ENCODE results near the gene OIT3.

DNA sequence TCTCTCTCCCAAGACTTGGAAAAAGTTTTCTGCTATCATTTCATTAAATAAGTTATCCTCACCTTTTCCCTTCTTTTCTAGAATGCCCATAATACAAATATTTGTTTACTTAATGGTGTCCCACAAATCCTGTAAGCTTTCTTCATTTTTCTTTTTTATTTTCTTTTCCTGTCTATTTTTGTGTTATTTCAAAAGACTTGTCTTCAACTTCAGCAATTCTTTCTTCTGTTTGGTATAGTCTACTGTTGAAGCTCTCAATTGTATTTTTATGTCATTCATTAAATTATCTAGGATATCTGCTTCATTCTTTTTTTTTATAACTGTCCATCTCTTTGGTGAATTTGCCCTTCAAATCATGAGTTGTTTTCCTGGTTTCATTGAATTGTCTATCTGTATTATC lies 86.2 kb downstream of the OIT3 start:
- TF ChIP-seq MXI1 (IDR thresholded peaks at IDR 0.05; ENCODE audit: borderline replicate concordance, low read depth, low read length), result no peak
- TF ChIP-seq, protein P1, sequence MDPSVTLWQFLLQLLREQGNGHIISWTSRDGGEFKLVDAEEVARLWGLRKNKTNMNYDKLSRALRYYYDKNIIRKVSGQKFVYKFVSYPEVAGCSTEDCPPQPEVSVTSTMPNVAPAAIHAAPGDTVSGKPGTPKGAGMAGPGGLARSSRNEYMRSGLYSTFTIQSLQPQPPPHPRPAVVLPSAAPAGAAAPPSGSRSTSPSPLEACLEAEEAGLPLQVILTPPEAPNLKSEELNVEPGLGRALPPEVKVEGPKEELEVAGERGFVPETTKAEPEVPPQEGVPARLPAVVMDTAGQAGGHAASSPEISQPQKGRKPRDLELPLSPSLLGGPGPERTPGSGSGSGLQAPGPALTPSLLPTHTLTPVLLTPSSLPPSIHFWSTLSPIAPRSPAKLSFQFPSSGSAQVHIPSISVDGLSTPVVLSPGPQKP (IDR thresholded peaks at IDR 0.05; ENCODE audit: borderline replicate concordance, low read depth, low read length), result no peak
- TF ChIP-seq, protein P2, sequence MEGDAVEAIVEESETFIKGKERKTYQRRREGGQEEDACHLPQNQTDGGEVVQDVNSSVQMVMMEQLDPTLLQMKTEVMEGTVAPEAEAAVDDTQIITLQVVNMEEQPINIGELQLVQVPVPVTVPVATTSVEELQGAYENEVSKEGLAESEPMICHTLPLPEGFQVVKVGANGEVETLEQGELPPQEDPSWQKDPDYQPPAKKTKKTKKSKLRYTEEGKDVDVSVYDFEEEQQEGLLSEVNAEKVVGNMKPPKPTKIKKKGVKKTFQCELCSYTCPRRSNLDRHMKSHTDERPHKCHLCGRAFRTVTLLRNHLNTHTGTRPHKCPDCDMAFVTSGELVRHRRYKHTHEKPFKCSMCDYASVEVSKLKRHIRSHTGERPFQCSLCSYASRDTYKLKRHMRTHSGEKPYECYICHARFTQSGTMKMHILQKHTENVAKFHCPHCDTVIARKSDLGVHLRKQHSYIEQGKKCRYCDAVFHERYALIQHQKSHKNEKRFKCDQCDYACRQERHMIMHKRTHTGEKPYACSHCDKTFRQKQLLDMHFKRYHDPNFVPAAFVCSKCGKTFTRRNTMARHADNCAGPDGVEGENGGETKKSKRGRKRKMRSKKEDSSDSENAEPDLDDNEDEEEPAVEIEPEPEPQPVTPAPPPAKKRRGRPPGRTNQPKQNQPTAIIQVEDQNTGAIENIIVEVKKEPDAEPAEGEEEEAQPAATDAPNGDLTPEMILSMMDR (conservative IDR thresholded peaks at IDR 0.05; ENCODE audit: low read depth, low read length), result no peak
- TF ChIP-seq MAFK (IDR thresholded peaks at IDR 0.05; ENCODE audit: low read depth, low read length), result no peak
- TF ChIP-seq BHLHE40 (IDR thresholded peaks at IDR 0.05; ENCODE audit: low read depth, low read length), result no peak
- no peak for TF ChIP-seq NFE2L2 (IDR thresholded peaks at IDR 0.05; ENCODE audit: low read depth, low read length)
- TF ChIP-seq CEBPB (IDR thresholded peaks at IDR 0.05; ENCODE audit: low read depth, low read length), result no peak
- no peak for TF ChIP-seq RFX5 (IDR thresholded peaks at IDR 0.05; ENCODE audit: low read depth, low read length)
- TF ChIP-seq POLR2A (IDR thresholded peaks at IDR 0.05; ENCODE audit: low read depth, low read length), result no peak
- no peak for TF ChIP-seq RAD21 (IDR thresholded peaks at IDR 0.05; ENCODE audit: low read length)
- no peak for TF ChIP-seq SMC3 (IDR thresholded peaks at IDR 0.05; ENCODE audit: low read depth, low read length)
